Measurements from ENCODE around the gene SEC61B. TPM values are rescaled to one million over a fixed set of nuclear protein-coding genes. Genes with fewer than 3 reads are reported as not detected.

Gene SEC61B
- total and polyA plus RNA-seq, 9 of the 15 experiments (the other 6 are each of a cell fraction or from before 2014, with no cell fraction given) = 57.8 to 262 (median 172) TPM

GRCh38 chr9:99199938-99200539 lies 22.0 kb upstream of the SEC61B start:
- no peak overlapping the region for H3K4me2 ChIP-seq (ENCODE audit: insufficient read depth, low read length)
- no peak for FAIRE-seq
- no peak overlapping the region for H3K9ac ChIP-seq (ENCODE audit: insufficient read depth in 1 of 2, low read depth in 2 of 2, low read length in 2 of 2)

GRCh38 chr9:99201603-99202002 lies 20.5 kb upstream of the SEC61B start:
- ChIA-PET CTCF (ENCODE audit: low intra/inter-chr PET ratio) (no interaction called here), POLR2A (interaction anchor here (1.6 kb wide), 1 partner anchor 21 kb away, joined by 5 read pairs; the partner anchor contains the start of genes ALG2 and SEC61B)
- Histone ChIP-seq H3K4me2 (ENCODE audit: insufficient read depth, low read length) (no peak overlapping the region), H3K27me3 (ENCODE audit: control insufficient read depth in 2 of 2, insufficient read depth in 2 of 2, low read length in 2 of 2) (peaks cover 24 to 25% of the 10 kb centered on the region in 2 experiments), H3K27ac (ENCODE audit: extremely low read depth, low read depth, low read length) (no peak overlapping the region), H3K4me1 (replicated peaks in 1 of 2; ENCODE audit: control insufficient read depth in 2 of 2, insufficient read depth in 2 of 2, low read length in 2 of 2) (no peaks in the 10 kb centered on the region; a peak in 1 of 5 replicates), H3K4me3 (no peak overlapping the region), H4K20me1 (replicated peaks; ENCODE audit: control insufficient read depth, insufficient read depth, low read length) (no peaks in the 10 kb centered on the region), H3K9me3 (replicated peaks; ENCODE audit: control insufficient read depth, insufficient read depth, low read depth, low read length) (no peaks in the 10 kb centered on the region), H3K36me3 (ENCODE audit: control insufficient read depth, insufficient read depth, low read length) (no peaks in the 10 kb centered on the region), H3K79me2 (ENCODE audit: control insufficient read depth, insufficient read depth, low read length) (no peaks in the 10 kb centered on the region), H3K9me1 (ENCODE audit: control insufficient read depth, insufficient read depth, low read length) (no peaks in the 10 kb centered on the region), H3K9ac (ENCODE audit: insufficient read depth in 1 of 2, low read depth in 2 of 2, low read length in 2 of 2) (no peak overlapping the region), H2AFZ (ENCODE audit: low read depth, low read length) (no peak overlapping the region)
- TF ChIP-seq CCAR2 (IDR thresholded peaks at IDR 0.05; ENCODE audit: low read depth, low read length) = no peak
- TF ChIP-seq SMARCA5 (IDR thresholded peaks at IDR 0.05) = no peak
- no peak for TF ChIP-seq ESRRA (IDR thresholded peaks at IDR 0.05; ENCODE audit: borderline replicate concordance, low read depth)
- no peak for TF ChIP-seq PBX2 (CRISPR knock-in tag; IDR thresholded peaks at IDR 0.05; ENCODE audit: low read depth)
- TF ChIP-seq PBX2 (tag; conservative IDR thresholded peaks at IDR 0.05; ENCODE audit: low read depth) = peak; percentile 66; the same call in 1 of the 2 replicates
- no peak for TF ChIP-seq ZNF668 (CRISPR knock-in tag; IDR thresholded peaks at IDR 0.05)
- no peak for TF ChIP-seq SRSF9 (IDR thresholded peaks at IDR 0.05; ENCODE audit: borderline replicate concordance, low read depth, low read length)
- TF ChIP-seq TRIM24 (IDR thresholded peaks at IDR 0.05) = no peak
- TF ChIP-seq MEIS2 (IDR thresholded peaks at IDR 0.05; ENCODE audit: partially characterized antibody) = peak; percentile 27
- 0 out of 2 replicates have a peak, but pooled peaks have one; percentile 27 for TF ChIP-seq CBFA2T3 (IDR thresholded peaks at IDR 0.05)
- no peak for TF ChIP-seq MAFG (tag; conservative IDR thresholded peaks at IDR 0.05)
- no peak for DNase-seq (ENCODE audit: extremely low read depth in 1 of 4, low spot score in 3 of 4)
- BruUV-seq (replicated peaks) = no TSS peak
- FAIRE-seq = no peak
- WGBS (ENCODE audit: insufficient coverage, low coverage, missing lambda C conversion rate) = 14% methylated on average over 5 of the region's 5 CpGs
- intact Hi-C loops (cut with micrococcal nuclease) (no loop called here), in situ Hi-C loops (cut with MboI) (no loop called here)
- no peak for ATAC-seq

More at GRCh38 chr9:99199938-99200539, 22.0 kb upstream of the SEC61B start:
- peaks cover 27 to 29% of the 10 kb centered on the region in 2 experiments for H3K27me3 ChIP-seq (ENCODE audit: control insufficient read depth in 2 of 2, insufficient read depth in 2 of 2, low read length in 2 of 2)
- H3K79me2 ChIP-seq (ENCODE audit: control insufficient read depth, insufficient read depth, low read length) = no peaks in the 10 kb centered on the region
- no peak overlapping the region; the same call in 1 of the 2 replicates for H2AFZ ChIP-seq (ENCODE audit: low read depth, low read length)
- no peak; the same call in 2 of the 3 replicates for ATAC-seq
- no peak for DNase-seq (ENCODE audit: extremely low read depth in 1 of 4, low spot score in 3 of 4)
- peak; percentile 98 for TF ChIP-seq SPI1 (IDR thresholded peaks at IDR 0.05; ENCODE audit: borderline replicate concordance, low read depth, low read length)
- no peak for TF ChIP-seq ZNF316 (IDR thresholded peaks at IDR 0.05)
- 7% methylated on average over 8 of the region's 8 CpGs for WGBS (ENCODE audit: insufficient coverage, low coverage, missing lambda C conversion rate)
- in situ Hi-C loops (cut with MboI) (loop anchor here (10.0 kb wide), 1 partner anchor 165 kb away; no protein-coding TSS in a partner anchor), intact Hi-C loops (cut with micrococcal nuclease) (no loop called here)
- ChIA-PET CTCF (ENCODE audit: low intra/inter-chr PET ratio) (no interaction called here), POLR2A (interaction anchor here (0.6 to 1.2 kb wide), 4 partner anchors 14 to 378 kb away, joined by 3 to 4 read pairs (median 4); no protein-coding TSS in a partner anchor)
- BruUV-seq (replicated peaks) = no TSS peak
- H4K20me1 ChIP-seq (replicated peaks; ENCODE audit: control insufficient read depth, insufficient read depth, low read length) = no peaks in the 10 kb centered on the region
- H3K4me1 ChIP-seq (replicated peaks in 1 of 2; ENCODE audit: control insufficient read depth in 2 of 2, insufficient read depth in 2 of 2, low read length in 2 of 2) = no peaks in the 10 kb centered on the region; a peak in 1 of 5 replicates
- H3K9me1 ChIP-seq (ENCODE audit: control insufficient read depth, insufficient read depth, low read length) = no peaks in the 10 kb centered on the region
- no peaks in the 10 kb centered on the region for H3K36me3 ChIP-seq (ENCODE audit: control insufficient read depth, insufficient read depth, low read length)
- no peaks in the 10 kb centered on the region for H3K9me3 ChIP-seq (replicated peaks; ENCODE audit: control insufficient read depth, insufficient read depth, low read depth, low read length)
- no peak overlapping the region for H3K27ac ChIP-seq (ENCODE audit: extremely low read depth, low read depth, low read length)
- no peak overlapping the region for H3K4me3 ChIP-seq
